GM12875 (cell line): ENCODE measurements around the gene FDPS.

Experiments
- H3K4me3 ChIP-seq: one replicate; pipeline ENCODE4 v1.5.1; 2011; ENCODE audit warnings: low read depth, low read length, control low read depth
- CTCF ChIP-seq: IDR thresholded peaks from 2 replicates; pipeline ENCODE4 v1.5.1; 2011; ENCODE audit warnings: low read depth, mild to moderate bottlenecking, control low read depth, inconsistent platforms, low read length, moderate library complexity, borderline replicate concordance; ENCODE audit not compliant: insufficient read depth

FDPS gene

DNA sequence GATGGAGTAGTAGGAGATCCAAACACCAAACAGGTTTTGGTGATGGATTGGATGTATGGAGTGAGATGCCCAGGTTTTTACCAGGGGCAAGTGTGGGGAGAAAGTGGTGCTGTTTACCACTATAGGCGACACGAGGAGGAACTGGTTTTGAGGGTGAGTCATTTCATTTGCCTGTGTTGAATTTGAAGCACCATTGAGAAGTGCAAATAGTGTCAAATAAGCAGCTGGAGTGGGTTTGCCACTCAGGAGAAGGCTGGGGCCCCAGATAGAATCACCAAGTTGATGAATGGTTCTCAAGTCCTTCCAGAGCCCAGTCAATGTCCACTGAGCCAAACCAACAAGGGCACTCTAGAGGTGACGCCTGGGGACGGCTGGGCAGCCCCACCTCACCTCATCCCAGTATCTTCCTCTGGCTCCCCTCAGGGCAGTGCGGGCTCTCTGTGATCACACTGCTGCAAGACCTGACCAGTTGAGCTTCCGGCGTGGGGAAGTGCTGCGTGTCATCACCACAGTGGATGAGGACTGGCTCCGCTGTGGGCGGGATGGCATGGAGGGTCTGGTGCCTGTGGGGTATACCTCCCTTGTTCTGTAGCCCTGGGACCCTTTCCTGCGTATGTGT is 21.4 kb downstream of the FDPS start:
- no peak for TF ChIP-seq CTCF
- H3K4me3 ChIP-seq = no peak overlapping the region

- no peak for TF ChIP-seq CTCF
- H3K4me3 ChIP-seq = no peak overlapping the region
Measured at GRCh38 chr1:155334962-155335361, 26.3 kb downstream of the FDPS start.

DNA sequence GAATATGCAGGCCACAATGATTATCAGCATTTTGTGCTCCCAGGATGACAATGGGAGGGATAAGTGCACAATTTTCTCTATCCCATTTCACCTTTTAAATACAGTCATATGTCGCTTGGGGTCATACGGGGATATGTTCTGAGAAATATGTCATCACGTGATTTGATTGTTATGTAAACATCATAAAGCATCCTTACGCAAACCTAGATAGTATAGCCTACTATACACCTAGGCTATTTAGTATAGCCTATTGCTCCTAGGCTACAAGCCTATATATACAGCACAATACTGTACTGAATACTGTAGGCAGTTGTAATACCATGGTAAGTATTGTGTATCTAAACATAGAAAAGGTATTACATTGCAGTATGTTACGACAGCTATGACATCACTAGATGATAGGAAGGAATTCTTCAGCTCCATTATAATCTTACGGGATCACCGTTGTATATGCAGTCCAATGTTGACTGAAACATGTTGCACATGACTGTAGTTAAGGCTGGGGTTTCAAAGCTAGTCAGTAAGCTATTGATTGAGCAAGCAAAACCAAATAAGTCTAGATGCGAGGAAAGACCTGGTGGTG is 30.9 kb downstream of the FDPS start:
- TF ChIP-seq CTCF = no peak
- no peak overlapping the region for H3K4me3 ChIP-seq

DNA sequence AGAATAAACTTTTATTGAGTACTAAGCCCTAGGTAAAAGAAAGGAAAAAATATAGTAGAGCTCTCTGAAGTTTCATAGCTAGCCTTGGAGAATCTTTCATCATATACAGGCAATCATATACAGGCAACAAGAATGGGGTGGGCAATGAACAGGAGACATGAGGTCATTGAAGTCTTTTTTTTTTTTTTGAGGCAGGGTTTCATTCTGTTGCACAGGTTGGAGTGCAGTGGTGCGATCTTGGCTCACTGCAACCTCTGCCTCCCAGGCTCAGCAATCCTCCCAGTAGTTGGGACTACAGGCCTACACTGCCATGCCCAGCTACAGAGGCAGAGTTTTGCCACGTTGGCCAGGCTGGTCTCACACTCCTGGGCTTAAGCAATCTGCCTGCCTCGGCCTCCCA is 34.2 kb downstream of the FDPS start:
- no peak overlapping the region for H3K4me3 ChIP-seq
- no peak for TF ChIP-seq CTCF

DNA sequence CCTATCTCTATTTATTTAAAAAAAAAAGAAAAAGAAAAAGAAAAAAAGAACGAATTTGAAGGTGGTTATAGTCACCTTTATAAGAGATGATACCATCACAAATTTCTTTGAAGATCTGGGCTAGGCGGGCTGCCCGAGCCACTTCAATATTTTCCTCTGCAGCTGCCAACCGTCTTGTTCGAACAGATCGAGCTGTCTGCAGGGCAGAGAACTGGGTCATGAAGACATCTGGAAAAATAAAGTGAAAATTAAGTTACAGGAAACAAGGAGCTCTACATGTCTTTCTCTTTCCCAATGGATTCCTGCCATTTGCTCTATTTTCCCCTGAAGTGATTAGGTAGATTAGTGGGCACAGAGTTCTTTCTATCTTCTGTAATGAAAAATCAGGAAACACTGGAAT is 44.0 kb downstream of the FDPS start:
- no peak for TF ChIP-seq CTCF
- no peak overlapping the region for H3K4me3 ChIP-seq

DNA sequence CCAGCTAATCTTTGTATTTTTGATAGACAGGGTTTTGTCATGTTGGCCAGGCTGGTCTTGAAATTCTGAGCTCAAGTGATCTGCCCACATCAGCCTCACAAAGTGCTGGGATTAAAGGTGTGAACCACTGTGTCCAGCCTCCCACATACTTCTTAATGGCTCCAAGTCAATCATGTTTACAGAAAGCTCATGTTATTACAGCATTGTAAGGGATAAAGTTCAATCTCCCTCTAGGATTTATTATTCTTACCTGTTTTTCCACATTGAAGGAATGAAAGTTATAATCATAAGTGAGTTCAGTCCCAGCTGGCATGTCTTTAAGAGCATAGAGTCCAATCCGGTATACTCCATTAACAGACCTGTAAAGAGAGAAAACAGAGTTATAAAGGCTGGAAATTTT is 51.4 kb downstream of the FDPS start:
- no peak overlapping the region for H3K4me3 ChIP-seq
- TF ChIP-seq CTCF = no peak
